IPS-NIHi7 (cell line): Measurements from ENCODE around the gene LRSAM1.

Experiments used
- DNase-seq: peaks from one replicate; pipeline ENCODE4 v3.0.0; 2012; ENCODE audit warnings: mixed read lengths; ENCODE audit errors: extremely low spot score

Gene LRSAM1

DNA sequence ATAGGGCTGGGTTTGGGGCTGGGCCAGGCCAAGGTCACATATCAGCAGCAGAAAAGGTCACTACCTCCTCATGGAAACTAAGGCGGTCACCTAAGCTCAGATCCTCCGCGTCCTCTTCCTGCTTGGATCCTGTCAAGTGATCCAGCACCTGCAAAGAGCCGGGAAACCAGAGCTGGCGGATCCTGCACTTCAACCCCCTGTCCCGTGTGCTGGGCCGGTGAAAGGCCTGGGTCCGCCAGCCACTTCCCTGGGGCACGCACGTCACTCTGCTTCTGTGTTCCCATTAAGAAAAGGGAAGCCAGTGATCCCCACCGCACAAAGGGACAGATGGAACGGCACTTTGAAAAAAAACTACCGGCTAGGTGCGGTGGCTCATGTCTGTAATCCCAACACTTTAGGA is 99.4 kb downstream of the LRSAM1 start:
- no peak for DNase-seq
